Endometrium (tissue), 2 donors: ENCODE measurements around the gene ZBTB46.

Source experiments
- FAIRE-seq: peaks from 2 replicates; lab custom pipeline; 2012; peaks lifted over from hg19 to GRCh38; lab: Jason Lieb, UNC
- donor health status: control.
- donor health status: control.

The ZBTB46 gene

DNA sequence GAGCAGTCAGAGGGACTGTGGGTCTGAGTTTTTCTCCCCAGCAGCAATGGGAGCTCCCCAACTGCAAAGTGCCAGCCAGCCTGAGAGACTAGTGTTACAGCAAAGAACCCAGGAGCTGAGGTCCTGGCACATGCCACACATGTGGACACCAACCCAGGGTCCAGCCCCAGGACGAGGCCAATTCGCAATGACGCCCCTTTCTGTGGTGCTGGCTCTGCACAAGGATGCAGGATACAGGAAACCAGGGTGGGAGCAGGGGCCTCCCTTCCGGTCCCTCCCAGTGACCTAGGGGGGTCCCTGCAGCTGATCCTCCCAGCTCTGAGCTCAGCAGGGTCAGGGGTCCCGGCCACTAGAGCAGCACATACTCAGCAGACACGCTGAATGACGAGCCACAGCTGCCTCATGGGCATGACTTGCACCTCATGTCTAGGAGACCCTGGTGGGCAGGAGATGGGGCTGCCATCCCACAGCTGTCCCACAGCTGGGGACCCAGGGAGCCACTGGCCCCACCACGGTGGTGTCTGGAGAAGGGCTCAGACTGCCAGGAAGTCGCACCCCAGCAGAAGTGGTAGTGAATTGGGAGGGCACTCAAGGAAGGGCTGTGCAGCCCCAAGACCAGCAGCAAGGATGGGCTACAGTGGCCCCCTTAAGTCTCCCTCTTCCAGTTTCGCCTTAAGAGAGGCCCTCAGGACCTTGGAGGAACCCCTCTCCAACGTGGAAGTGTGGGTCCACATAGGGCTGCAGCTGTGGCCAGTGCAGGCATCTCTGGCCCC lies 126.9 kb downstream of the ZBTB46 start:
- no peak for FAIRE-seq

DNA sequence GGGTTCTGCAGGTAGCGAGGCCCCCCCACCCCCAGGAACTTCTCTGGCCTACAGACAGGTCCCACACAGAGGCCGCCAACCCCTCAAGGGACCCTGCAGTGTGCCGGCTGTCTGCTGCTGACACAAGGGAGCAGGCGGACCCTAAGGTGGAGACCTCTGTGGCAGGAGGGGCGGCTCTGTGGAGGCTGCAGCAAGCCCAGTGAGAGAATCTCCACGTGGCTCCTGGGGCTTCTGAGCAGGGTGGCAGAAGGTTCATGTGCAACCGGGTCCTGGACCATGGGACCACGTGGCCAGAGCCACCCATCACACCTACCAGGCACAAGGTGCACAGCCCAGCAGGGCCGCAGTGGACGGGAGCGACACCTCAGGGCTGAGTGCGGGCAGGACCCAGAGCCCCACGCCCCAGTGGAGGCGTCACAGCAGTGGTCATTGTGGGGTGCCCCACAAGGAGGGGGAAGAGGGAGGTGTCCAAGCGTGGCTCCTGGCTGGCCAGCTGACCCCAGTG lies 127.5 kb downstream of the ZBTB46 start:
- no peak for FAIRE-seq

- no peak for FAIRE-seq
These were observed 128.2 kb downstream of the ZBTB46 start for GRCh38 chr20:63702751-63703470.

DNA sequence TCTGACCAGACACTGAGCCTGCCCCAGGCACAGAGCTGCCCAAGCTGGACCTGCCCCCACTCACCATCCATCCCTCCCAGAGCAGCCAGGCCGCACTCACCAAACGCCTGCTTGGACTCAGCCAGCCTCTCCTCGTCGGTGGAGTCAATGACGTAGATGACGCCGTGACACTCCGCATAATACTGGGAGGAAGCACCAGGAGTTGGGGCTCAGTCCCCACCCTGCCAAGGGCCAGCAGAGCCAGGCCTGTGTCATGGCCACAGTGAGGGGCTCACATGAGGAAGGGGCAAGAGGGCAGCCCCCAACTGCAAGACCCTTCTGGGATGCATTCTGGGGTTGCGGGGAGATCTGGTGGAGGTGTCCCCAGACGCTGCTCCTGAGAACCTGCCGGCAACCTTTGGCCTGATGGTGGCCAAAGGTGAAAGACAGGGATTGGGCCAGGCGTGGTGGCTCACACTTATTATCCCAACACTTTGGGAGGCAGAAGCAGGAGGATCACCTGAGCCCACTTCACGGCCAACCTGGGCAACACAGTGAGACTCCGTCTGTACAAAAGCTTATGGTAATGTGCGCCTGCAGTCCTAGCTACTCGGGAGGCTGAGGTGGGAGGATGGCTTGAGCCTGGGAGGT lies 128.9 kb downstream of the ZBTB46 start:
- FAIRE-seq: no peak

DNA sequence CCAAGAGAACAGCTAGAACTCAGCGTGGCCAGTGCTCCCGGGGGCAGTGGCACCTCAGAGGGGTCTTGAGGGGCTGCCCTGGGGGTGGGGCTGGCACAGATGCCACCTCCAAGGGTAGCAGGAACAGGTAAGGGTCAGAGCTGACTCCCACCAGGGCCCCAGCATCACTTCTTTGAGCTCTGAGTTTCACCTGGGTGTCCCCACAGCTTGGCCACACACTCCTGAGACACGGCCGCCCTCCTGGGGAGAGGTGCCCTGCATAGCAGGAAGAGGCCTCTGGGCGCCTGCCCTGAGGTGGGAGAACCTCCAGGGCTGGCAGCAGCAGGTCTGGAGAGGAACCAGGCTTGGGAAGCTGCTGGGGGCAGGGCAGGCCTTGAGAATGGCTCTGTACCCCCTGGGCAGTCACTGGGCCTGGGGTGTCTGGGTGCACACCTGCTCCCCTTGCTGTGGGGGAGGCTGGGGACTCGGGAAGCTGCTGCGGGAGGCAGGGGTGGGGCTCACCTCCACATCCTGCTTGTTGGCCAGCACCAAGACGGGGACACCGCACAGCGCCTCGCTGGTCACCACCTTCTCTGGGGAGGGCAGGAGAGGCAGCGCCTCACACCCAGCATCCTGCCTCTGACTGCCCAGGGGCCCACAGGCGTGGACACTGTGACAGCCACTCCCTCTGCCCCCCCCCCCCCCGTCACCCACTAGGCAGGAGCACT lies 129.6 kb downstream of the ZBTB46 start:
- FAIRE-seq: no peak

GRCh38 chr20:63701051-63701328 lies 130.1 kb downstream of the ZBTB46 start:
- no peak for FAIRE-seq

DNA sequence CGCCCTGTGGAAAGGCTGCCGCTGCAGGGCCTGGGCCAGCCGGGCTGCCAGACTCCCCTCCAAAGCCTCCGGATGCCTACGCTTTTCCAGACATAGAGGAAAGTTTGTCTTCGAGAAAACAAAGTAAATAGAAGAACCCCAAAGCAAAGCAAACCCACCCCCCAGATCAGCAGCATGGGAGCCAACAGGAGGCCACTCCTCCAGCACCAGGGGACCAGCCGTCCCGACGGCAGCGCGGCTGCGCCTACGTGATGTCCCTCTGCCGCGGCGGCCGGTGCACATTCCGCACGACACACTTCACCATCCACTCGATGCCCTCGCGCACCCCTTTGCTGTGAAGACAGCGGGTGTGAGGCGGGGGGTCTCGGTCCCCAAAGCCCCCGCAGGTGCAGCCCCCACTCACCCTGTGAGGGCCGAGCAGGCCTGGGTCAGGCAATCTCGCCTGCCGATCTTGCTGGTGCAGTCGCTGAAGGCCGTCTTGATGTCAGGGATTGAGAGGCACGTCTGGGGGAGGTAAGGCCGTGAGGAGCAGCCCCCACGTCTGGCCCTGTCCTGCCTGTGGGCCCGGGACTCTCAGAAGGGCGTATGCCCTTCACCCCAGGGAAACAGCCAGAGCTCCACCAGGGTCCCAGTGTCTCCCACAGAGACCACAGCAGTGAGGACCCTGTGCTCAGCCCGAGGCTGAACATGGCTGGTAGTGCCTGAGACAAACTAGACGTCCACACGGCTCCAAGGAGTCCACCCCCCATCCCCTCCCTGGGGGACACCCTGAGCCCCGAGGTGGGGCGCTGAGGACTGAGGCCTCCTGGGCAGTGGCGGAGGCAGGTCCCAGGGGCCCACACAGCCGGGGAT lies 130.6 kb downstream of the ZBTB46 start:
- FAIRE-seq: no peak

DNA sequence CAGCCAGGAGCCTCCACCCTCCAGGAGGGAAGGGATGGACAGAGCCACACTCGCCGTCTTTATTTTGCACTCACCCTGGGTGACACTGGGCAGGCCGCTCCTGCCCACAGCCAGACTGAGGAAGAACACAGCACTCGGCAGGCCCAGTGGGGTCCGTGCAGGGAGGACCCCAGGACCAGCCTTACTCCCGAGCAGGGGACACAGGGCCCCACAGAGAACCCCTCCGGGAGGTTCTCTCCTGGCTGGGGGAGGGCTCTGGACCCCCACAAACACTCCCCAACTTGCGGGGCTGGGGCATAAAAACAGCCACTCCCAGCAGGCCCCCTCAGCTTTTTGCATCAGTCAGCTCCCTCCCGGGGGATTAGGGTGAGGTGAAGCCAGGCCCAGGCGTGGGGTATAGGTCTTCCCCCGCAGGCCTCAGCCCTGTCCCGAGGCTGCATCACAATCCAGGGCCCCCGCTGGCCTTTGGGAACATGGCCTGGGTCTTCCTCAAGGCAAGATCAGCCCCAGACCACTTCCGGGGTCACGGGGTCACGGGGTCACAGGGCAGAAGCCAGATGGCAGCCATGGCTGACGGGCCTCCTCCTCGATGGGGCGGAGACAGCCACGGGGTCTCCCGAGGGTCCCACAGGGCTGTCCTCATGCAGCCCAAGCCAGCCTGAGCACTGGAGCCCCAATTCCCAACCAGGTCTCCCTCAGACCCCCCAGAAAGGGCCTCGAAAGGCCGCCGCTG lies 131.4 kb downstream of the ZBTB46 start:
- no peak for FAIRE-seq

GRCh38 chr20:63698739-63699465 lies 132.2 kb downstream of the ZBTB46 start:
- FAIRE-seq: no peak

DNA sequence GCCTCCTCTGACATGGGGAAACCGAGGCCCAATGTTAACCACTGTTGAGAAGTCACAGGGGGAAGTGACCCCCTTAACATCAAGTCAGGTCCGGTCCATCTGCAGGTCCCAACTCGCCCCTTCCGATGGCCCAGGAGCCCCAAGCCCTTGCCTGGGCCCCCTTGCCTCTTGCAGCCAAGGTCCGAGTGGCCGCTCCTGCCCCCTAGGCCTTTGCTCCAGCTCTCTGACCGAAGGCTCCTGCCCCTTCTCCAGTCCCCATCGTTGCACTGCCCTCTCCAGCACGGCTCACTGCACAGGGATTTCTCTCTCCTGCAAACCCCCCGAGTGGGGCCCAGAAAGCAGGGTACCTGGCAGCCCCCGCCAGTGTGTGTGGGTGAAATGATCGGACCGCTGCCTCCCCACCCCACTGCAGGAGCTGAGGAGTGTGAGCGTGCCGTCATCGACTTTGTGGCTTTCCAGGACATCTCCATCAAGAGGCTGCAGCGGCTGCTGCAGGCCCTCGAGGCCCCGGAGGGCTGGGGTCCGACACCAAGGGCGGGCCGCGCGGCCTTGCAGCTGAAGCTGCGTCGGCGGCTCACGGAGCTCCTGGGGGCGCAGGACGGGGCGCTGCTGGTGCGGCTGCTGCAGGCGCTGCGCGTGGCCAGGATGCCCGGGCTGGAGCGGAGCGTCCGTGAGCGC lies 133.1 kb downstream of the ZBTB46 start:
- FAIRE-seq: no peak

GRCh38 chr20:63697357-63697867 lies 133.7 kb downstream of the ZBTB46 start:
- FAIRE-seq: no peak

GRCh38 chr20:63696628-63697356 lies 134.3 kb downstream of the ZBTB46 start, which contains the start of gene TNFRSF6B:
Gene TNFRSF6B (plus strand): TSS chr20:63696652. CDS start chr20:63696768, 116 bp downstream.
- no peak for FAIRE-seq

- no peak for FAIRE-seq
These were observed 134.8 kb downstream of the ZBTB46 start for GRCh38 chr20:63696306-63696627.

- FAIRE-seq: no peak
These were observed 135.4 kb downstream of the ZBTB46 start for GRCh38 chr20:63695424-63696305.

DNA sequence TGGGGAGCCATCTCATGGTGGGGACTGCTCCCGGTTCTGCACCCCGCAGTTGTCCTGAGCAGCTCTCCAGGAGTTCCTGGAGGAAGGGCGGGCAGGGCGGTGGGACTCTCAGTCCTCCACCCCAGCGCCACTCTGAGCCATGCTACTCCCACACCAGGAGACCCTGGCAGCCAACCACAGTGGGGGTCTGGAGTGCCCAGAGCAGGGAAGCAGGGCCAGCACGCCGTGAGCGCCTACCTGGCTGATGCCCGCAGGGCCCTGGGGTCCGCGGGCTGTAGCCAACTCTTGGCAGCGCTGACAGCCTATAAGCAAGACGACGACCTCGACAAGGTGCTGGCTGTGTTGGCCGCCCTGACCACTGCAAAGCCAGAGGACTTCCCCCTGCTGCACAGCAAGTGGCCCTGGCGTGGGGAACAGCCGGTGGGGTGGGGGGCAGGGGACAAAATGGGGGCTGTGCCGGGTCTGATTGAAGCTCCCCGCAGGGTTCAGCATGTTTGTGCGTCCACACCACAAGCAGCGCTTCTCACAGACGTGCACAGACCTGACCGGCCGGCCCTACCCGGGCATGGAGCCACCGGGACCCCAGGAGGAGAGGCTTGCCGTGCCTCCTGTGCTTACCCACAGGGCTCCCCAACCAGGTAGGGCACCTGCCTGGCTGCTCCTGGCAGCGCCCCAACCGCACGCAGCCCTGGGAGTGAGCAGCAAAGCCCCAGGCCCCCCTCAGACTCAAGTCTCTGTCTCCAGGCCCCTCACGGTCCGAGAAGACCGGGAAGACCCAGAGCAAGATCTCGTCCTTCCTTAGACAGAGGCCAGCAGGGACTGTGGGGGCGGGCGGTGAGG lies 136.3 kb downstream of the ZBTB46 start:
- no peak for FAIRE-seq

DNA sequence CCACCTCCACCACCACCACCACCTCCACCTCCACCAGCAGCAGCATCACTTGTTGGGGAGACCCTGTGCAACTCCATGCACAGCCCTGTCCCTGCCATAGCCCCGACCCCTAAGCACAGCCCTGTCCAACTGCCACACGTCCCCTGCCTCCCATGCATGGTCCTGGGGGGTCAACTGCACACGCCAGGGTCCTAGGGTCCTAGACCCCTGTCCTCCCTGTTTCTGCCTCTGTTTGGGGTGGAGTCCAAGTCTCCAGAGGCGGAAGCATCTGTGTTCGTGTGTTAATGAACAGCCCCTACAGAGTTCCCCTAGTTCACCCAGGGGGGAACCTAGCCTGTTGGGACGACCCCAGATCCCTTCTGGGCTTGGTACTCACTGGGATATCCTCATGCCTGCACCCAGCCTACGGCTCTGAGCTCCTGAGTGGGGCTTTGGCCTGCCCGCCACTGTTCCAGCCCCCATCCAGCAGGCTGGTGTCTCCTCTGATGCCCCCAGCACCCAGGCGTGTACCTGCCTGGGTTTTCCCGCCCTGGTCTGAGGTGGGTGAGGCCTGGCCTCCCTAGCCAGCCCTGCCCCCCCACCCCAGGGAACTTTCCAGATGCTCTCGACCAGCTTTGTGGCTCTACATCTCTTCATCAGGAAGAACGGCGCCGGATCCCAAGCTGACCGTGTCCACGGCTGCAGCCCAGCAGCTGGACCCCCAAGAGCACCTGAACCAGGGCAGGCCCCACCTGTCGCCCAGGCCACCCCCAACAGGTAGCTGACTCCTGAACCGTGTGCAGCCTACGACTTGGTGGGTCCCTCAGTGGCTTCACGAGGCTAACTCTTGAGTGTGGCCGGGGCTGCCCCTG lies 137.1 kb downstream of the ZBTB46 start:
- no peak for FAIRE-seq
